Heart left ventricle (tissue), 16 donors: ENCODE measurements around the gene RMND5B. TPM values are rescaled to one million over a fixed set of nuclear protein-coding genes. Genes with fewer than 3 reads are reported as not detected.

Experiments
- ATAC-seq, 4 donors: fragments of 200-7000 bp; cut with Tn5 transposase; one replicate each; pipeline ENCODE4 v1.9.1; 2020 to 2022; ENCODE audit warnings: moderate library complexity in 4 of 4, mild to moderate bottlenecking in 3 of 4, moderate number of reproducible peaks in 1 of 4
- DNase-seq, 5 donors: peaks; one replicate each; pipeline ENCODE4 v3.0.0-alpha.2; 2020
- H3K27ac ChIP-seq, 12 donors: fragments of 200-600 bp; sonication (generic) in 4 of 12; one replicate each; pipeline versions ENCODE4 v1.5.0 to v1.8.0; 2016 to 2022; ENCODE audit warnings: mild to moderate bottlenecking in 2 of 12
- H3K27me3 ChIP-seq, 9 donors: fragments of 200-600 bp; sonication (generic) in 2 of 9; one replicate each; pipeline versions ENCODE4 v1.5.1 to v1.8.0; 2016 to 2022; ENCODE audit warnings: mild to moderate bottlenecking in 3 of 9
- H3K36me3 ChIP-seq, 9 donors: fragments of 200-600 bp; sonication (generic) in 2 of 9; one replicate each; pipeline versions ENCODE4 v1.5.0 to v1.8.0; 2018 to 2022; ENCODE audit warnings: mild to moderate bottlenecking in 2 of 9
- H3K4me1 ChIP-seq, 12 donors: fragments of 200-600 bp; sonication (generic) in 4 of 12; one replicate each; pipeline versions ENCODE4 v1.5.0 to v1.8.0; 2016 to 2022; ENCODE audit warnings: mild to moderate bottlenecking in 3 of 12
- H3K4me3 ChIP-seq, 12 donors: fragments of 200-600 bp; sonication (generic) in 4 of 12; one replicate each; pipeline versions ENCODE4 v1.5.0 to v1.8.0; 2017 to 2022; ENCODE audit warnings: mild to moderate bottlenecking in 9 of 12, moderate library complexity in 4 of 12
- H3K9me3 ChIP-seq, 12 donors: fragments of 200-600 bp; sonication (generic) in 4 of 12; one replicate each; pipeline versions ENCODE4 v1.5.0 to v1.8.0; 2016 to 2022; ENCODE audit warnings: mild to moderate bottlenecking in 1 of 12
- CTCF ChIP-seq, 12 donors: fragments of 200-600 bp; sonication (generic) in 4 of 12; IDR thresholded peaks; one replicate each; pipeline versions ENCODE4 v1.5.0 to v1.8.0; 2018 to 2022; ENCODE audit warnings: antibody characterized with exemption in 12 of 12, mild to moderate bottlenecking in 5 of 12
- POLR2A ChIP-seq, 2 donors: fragments of 450-650 bp; IDR thresholded peaks; one replicate each; pipeline ENCODE4 v1.6.1; 2017; ENCODE audit warnings: antibody characterized with exemption in 2 of 2, mild to moderate bottlenecking in 2 of 2, moderate library complexity in 2 of 2
- WGBS, 4 donors: extraction: QIAGEN DNeasy Blood & Tissue Kit in 2 of 4; methylation state at CpG; one replicate each; pipeline versions ENCODE4 v1.1.5 to v1.1.7; 2013 to 2018; 5-methylcytosine and 5-hydroxymethylcytosine counted together
- intact Hi-C, 10 donors: fragments of 100-400 bp; cut with DNase I; formaldehyde crosslinking; loops; one replicate each; pipeline versions ENCODE4 v1.11.1 to v1.14.2; 2022
- polyA plus RNA-seq, 2 donors: library from polyadenylated mRNA; stranded (reverse); fragments of 200-250 nt; gene quantifications; one replicate each; pipeline ENCODE4 v1.2.3, GENCODE V29; 2013
- total RNA-seq, 9 donors: library from RNA; depleted of rRNA in 2 of 9; stranded (reverse); fragments of >200 nt in 2 of 9; fragmentation: NEBNext Ultra II Directional in 3 of 9; extraction: Animal tissue kit (Norgen Biotek cat#: 25700) in 3 of 9; gene quantifications; one replicate each; pipeline versions ENCODE4 v1.1.0 to v1.2.4, GENCODE V29; 2016 to 2023
- donor health status: ischemic (EF 13 %, LVEDD 7.1; RV severe dilation, severe dysfunction).
- donor health status: healthy with polysubstance abuse.
- donor health status: DM: no; HTN: yes; CAD: no.
- donor health status: DM: no; HTN: no; CAD: no.
- donor health status: ischemic (EF 25% LVEDD 6.9; RV normal size, moderate dysfunction).
- donor health status: ischemic (EF 25% LVEDD 5.7; RV mildly dilated, moderate dysfunction).
- donor health status: healthy.
- donor health status: DM: yes; HTN: yes; CAD: no.
- donor health status: ischemic (EF 35%, LVEDD 5.7; RV mildly dilated, moderate dysfunction).
- donor health status: nonischemic (EF 11% LVEDD 7.7; RV severe dilation, severe dysfunction).
- donor health status: DM: yes; HTN: yes; CAD: no.
- donor health status: PGD.
- donor health status: ischemic (EF 29% LVEDD 5.4; RV normal size, mild dysfunction).
- donor health status: nonischemic (EF 23%, LVEDD 6.1; RV moderate dilation, normal function).

RMND5B gene
- total and polyA plus RNA-seq, 11 donors = 26.4 to 42.2 (median 32.7) TPM

- TF ChIP-seq CTCF (IDR thresholded peaks at IDR 0.05) (no peak), POLR2A (IDR thresholded peaks at IDR 0.05) (no peak)
- Histone ChIP-seq H3K27me3 (peaks cover 5 to 43% (median 19%) of the 10 kb centered on the region in 9 donors), H3K27ac (peak overlapping the region in 11 of 12 donors; percentile 18 to 90 (median 59)), H3K36me3 (no peaks in the 10 kb centered on the region), H3K4me3 (peak overlapping the region in 2 of 12 donors; percentile 3 to 7), H3K9me3 (no peaks in the 10 kb centered on the region), H3K4me1 (peaks cover 0 to 71% (median 31%) of the 10 kb centered on the region in 12 donors)
- DNase-seq (peak in 3 of 5 donors; percentile 27 to 67 (median 62)), ATAC-seq (peak in 3 of 4 donors; percentile 6 to 43 (median 13))
- intact Hi-C loops = no loop called here
- 61 to 68% (median 62%) methylated on average over 11 to 18 of the region's 18 CpGs for WGBS, 4 donors
These were observed 12.7 kb upstream of the RMND5B start for GRCh38 chr5:178117923-178118701.

- no peak for TF ChIP-seq POLR2A (IDR thresholded peaks at IDR 0.05)
- no peaks in the 10 kb centered on the region for H3K9me3 ChIP-seq
- H3K36me3 ChIP-seq = no peaks in the 10 kb centered on the region
- ATAC-seq (no peak), DNase-seq (peak in 1 of 5 donors; percentile 47)
- intact Hi-C loops = no loop called here
- H3K4me1 ChIP-seq = peaks cover 0 to 60% (median 22%) of the 10 kb centered on the region in 12 donors
- 88 to 92% (median 90%) methylated on average over 15 to 27 of the region's 27 CpGs for WGBS, 4 donors
- H3K27ac ChIP-seq = no peak overlapping the region
- H3K4me3 ChIP-seq = no peak overlapping the region
- H3K27me3 ChIP-seq = peaks cover 0 to 26% (median 9%) of the 10 kb centered on the region in 9 donors
These were observed 10.8 kb upstream of the RMND5B start for GRCh38 chr5:178119915-178120606.

- Histone ChIP-seq H3K9me3 (no peaks in the 10 kb centered on the region), H3K36me3 (no peaks in the 10 kb centered on the region), H3K27me3 (peaks cover 0 to 19% (median 5%) of the 10 kb centered on the region in 9 donors), H3K4me3 (peak overlapping the region in 10 of 12 donors; percentile 11 to 42 (median 31)), H3K27ac (peak overlapping the region in 6 of 12 donors; percentile 18 to 48 (median 36)), H3K4me1 (peaks cover 0 to 59% (median 24%) of the 10 kb centered on the region in 12 donors)
- ATAC-seq (peak; percentile 63 to 85 (median 80)), DNase-seq (peak; percentile 81 to 94 (median 91))
- TF ChIP-seq POLR2A (IDR thresholded peaks at IDR 0.05) (no peak), CTCF (IDR thresholded peaks at IDR 0.05) (peak; percentile 38 to 63 (median 46))
- 36 to 64% (median 55%) methylated on average over 13 to 29 of the region's 29 CpGs for WGBS, 4 donors
- intact Hi-C loops = no loop called here
These were observed 10.0 kb upstream of the RMND5B start for GRCh38 chr5:178120607-178121357.
